Measurements from ENCODE around the gene SOWAHB.

Gene SOWAHB

GRCh38 chr4:76850010-76850441 lies 47.9 kb downstream of the SOWAHB start:
- DNase-seq: no peak

Measured in activated CD4-positive, alpha-beta T cell treated with anti-CD3 and anti-CD28 coated beads, Interleukin-2, Interleukin-6, amounts not matched to agents 100 ng/mL and 50 ng/mL, durations not matched to agents 16 hours and 8 hours (primary cell).